Measurements from ENCODE around the gene CLDN24.
A peak's percentile ranks its signal among the peaks of the same experiment; 100 is the strongest.

CLDN24 gene

DNA sequence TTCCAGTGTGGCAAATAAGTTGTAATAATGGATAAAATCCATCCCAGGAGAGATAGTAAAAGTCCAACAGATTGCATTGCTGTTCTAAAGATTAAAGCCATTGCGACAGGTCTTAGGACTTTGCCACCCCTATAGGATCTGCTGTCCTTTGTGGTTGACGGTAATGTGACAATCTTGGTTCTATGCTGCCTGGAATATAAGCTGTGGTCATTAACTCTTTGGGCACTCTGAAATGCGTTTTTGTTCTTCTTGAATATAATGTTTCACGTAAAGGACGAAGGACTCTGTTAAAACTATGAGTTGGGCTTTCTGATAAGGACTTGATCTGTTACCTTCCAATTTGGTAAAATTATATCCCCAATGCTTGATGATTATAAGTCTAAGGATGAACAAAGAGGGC lies at the start of gene CLDN24:
TSS of gene CLDN24 (minus strand) at position 101 of the 400 bp plus-strand sequence. CDS start at position 101, 0 bp downstream.
- TF ChIP-seq CTCF (conservative IDR thresholded peaks at IDR 0.05; ENCODE audit: low read length), result no peak
- no peak for DNase-seq (ENCODE audit: low read depth)
- no peak within 1 kb of the TSS for H3K4me3 ChIP-seq (ENCODE audit: low read length)

DNA sequence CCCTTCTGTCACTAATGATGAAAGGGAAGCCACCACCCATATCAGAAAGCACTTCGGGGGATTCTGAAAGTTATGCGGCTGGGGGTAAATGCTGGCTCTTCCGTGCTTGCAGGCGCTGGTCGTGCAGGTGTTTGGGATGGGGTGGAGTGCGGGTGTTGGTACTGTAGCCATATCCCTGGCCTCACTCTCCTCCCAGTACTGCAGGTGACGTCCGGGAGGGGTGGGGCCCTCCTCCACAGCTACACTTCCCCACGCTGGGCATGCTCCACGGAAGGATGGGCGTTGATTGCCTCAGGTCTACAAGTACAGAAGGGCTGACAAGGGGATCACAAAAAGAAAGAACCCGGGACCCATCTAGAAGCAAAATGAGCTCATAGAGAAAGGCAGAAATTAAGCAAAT lies 48.6 kb upstream of the CLDN24 start:
- DNase-seq (ENCODE audit: low read depth), result no peak
- TF ChIP-seq CTCF (conservative IDR thresholded peaks at IDR 0.05; ENCODE audit: low read length), result no peak
- H3K4me3 ChIP-seq (ENCODE audit: low read length), result no peak overlapping the region

DNA sequence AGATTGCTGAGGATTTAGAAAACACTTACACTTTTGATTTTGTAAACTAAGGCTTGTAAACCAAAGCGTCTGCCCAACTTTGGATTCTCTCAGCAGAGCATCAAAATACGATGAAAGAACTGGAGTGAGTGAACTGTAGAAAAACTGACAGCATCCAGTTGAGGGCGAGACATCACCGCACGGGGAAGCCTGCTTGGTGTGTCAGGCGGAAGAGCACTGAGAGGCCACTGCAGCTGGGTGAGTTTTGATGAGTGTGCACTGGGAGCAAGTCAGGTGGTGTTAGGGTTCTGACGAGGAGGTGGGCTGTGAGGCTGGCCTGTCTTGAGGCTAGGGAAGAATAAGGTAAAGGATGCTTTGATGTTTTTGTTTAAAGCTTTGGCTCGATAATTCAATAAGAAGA lies 46.8 kb upstream of the CLDN24 start:
- H3K4me3 ChIP-seq (ENCODE audit: low read length), result no peak overlapping the region
- TF ChIP-seq CTCF (conservative IDR thresholded peaks at IDR 0.05; ENCODE audit: low read length), result no peak
- DNase-seq (ENCODE audit: low read depth), result no peak

GRCh38 chr4:183366206-183366835 lies 44.1 kb upstream of the CLDN24 start:
- no peak for TF ChIP-seq CTCF (conservative IDR thresholded peaks at IDR 0.05; ENCODE audit: low read length)
- H3K4me3 ChIP-seq (ENCODE audit: low read length), result no peak overlapping the region
- DNase-seq (ENCODE audit: low read depth), result no peak

DNA sequence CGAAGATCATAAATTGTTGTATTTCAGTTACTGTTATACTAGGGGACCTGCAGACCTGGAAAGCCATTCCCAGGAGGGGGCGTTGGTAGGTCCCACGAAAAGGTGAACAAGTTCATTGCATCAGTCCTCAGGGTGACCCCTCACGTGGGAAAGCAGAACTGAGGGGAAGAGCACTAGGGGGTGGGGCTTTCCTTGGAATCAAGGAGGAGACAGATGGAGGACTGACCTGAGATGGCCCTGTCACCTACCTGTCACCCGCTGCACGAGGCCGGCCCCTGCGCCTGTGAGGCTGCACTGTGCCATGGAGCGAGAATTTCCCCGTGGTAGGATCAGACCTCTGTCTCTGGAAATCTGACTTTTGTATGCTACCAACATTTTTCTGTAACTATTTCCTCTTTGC lies 41.8 kb upstream of the CLDN24 start:
- no peak for DNase-seq (ENCODE audit: low read depth)
- H3K4me3 ChIP-seq (ENCODE audit: low read length), result no peak overlapping the region
- TF ChIP-seq CTCF (conservative IDR thresholded peaks at IDR 0.05; ENCODE audit: low read length), result no peak

DNA sequence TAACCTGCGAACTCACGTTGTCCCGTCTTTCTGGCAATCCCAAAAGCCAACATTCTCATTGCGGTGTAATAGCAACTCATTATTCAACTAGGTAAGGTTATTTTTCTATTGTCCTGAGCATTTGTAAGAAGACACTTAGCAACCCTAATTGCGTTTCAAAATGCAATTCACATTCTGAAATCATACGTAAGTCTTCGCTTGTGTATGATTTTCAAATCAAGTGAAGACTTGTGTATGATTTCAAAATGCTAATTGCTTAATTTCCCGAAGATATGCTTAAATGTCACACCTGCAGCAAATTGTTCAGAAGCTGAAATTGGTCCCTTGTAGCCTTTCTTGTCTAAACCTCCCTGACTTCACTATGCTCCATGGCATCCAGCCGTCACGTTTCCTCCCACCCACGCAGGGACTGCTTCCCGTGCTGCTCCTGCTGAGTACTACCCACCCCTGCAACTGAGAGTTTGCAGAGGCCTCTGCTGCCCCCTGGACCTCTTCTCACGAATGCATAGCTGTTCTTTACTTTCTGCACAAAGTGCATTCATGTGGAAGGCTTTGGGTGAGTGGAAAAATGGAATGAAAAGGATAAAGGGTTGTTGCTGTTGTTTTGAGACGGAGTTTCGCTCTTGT lies 40.8 kb upstream of the CLDN24 start:
- H3K4me3 ChIP-seq (ENCODE audit: low read length), result no peak overlapping the region
- TF ChIP-seq CTCF (conservative IDR thresholded peaks at IDR 0.05; ENCODE audit: low read length), result 0 out of 2 replicates have a peak, but pooled peaks have one; percentile 16
- DNase-seq (ENCODE audit: low read depth), result peak; percentile 20

DNA sequence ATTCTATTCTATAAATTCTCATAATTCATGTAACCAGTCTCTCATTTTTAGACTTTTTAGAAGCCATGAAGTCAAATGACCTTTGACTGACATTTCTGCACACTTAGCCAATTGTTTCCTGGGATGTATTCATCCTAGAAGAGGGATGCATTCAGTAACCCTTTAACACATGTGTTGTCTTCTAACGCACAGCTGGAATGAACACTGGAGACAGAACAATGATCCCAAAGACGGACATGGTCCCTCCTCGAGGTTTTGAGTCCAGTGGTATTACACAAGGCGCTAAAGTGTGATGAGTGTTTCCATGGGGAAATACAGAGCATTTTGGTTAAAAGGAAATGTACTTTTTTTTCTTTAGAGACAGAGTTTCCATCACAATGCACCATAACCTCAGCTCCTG lies 39.8 kb upstream of the CLDN24 start:
- no peak for DNase-seq (ENCODE audit: low read depth)
- H3K4me3 ChIP-seq (ENCODE audit: low read length), result no peak overlapping the region
- TF ChIP-seq CTCF (conservative IDR thresholded peaks at IDR 0.05; ENCODE audit: low read length), result no peak
